Chondrocyte (in vitro differentiated cells): ENCODE data around the gene STX5. TPM values are rescaled to one million over a fixed set of nuclear protein-coding genes. Genes with fewer than 3 reads are reported as not detected.
"Not testable (repeated sequence)": the region's sequence is repeated elsewhere in the genome, so short reads cannot be mapped to it uniquely, and the experiment has no call there.

Source experiments
- DNase-seq: peaks from one replicate; pipeline ENCODE4 v3.0.0; 2021; ENCODE audit warnings: mixed read lengths, low spot score
- H3K27ac Mint-ChIP-seq: one replicate; pipeline ENCODE4 v1.8.0; 2021; ENCODE audit warnings: mild to moderate bottlenecking, moderate library complexity, mixed read lengths; ENCODE audit not compliant: unreplicated experiment
- H3K27me3 Mint-ChIP-seq: 2 replicates; pipeline ENCODE4 v1.8.0; 2021; ENCODE audit warnings: low read depth, mixed read lengths
- H3K36me3 Mint-ChIP-seq: 2 replicates; pipeline ENCODE4 v1.8.0; 2021; ENCODE audit warnings: low read depth, mixed read lengths
- H3K4me1 Mint-ChIP-seq: 2 replicates; pipeline ENCODE4 v1.8.0; 2021; ENCODE audit warnings: low read depth, mild to moderate bottlenecking, mixed read lengths
- H3K4me3 Mint-ChIP-seq: one replicate; pipeline ENCODE4 v1.8.0; 2021; ENCODE audit warnings: mild to moderate bottlenecking, moderate library complexity, mixed read lengths; ENCODE audit not compliant: unreplicated experiment
- H3K9me3 Mint-ChIP-seq: 2 replicates; pipeline ENCODE4 v1.8.0; 2021; ENCODE audit warnings: low read depth, mixed read lengths
- CTCF ChIP-seq: fragments of 200-600 bp; sonication (generic); IDR thresholded peaks from 2 replicates; pipeline ENCODE4 v1.5.0; 2021; ENCODE audit warnings: antibody characterized with exemption, mild to moderate bottlenecking, moderate library complexity
- total RNA-seq: library from RNA; stranded (reverse); gene quantifications from 3 replicates; pipeline ENCODE4 v1.2.1, GENCODE V29; 2021

The STX5 gene
- total RNA-seq, 1 donor from 2014 or later, result 45.5 TPM

DNA sequence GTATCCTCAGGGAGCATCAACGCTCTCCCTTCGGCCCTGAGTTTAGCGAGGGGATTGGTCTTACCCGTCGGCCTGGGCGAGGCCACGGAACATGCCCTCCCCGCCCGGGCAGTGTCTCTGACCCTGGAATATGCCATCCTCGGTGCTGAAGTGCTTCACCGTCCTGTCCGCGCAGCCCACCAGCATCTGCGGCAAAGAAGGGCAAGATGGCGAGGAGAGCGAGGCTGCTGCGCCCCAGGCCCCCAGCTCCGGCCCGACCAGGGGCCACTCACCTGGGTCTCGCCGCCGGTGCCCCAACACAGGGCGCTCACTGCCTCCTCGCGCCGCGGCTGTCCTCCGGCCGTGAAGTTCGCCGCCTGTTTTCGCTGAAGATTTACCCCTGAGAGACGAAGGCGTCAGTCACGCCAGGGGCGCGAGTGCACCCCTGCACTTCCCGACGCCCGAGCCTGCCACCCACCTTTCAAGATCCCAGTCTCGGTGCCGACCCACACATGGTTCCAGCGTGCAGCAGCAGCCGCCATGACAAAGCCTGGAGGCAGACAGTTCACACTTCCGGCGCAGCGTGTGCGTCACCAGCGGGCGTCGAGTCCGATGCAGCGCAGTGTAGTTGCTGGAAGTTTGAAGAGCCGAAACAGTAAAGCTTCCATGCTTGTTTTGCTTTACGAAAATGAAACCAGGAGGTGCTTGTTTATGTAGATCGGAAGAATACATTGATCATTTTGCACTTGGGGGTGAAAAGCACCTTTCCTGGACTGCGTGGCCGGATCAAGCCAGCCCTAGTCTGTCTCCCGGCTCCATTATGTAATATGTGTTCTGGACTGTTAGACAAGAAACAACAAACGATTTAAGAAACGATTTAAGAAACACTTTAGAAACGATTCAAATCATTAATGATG is 7.4 kb upstream of the STX5 start, which contains the start of gene WDR74:
TSS of gene WDR74 (minus strand) at position 541 of the 896 bp plus-strand sequence. CDS start at position 521, 20 bp downstream.
- DNase-seq, result peak; percentile 95

GRCh38 chr11:62835336-62835735 is 3.5 kb upstream of the STX5 start:
- no peak for DNase-seq
- Mint-ChIP-seq H3K27me3 (no peaks in the 10 kb centered on the region), H3K4me3 (no peak overlapping the region), H3K9me3 (no peaks in the 10 kb centered on the region), H3K27ac (no peak overlapping the region), H3K4me1 (peaks cover 43% of the 10 kb centered on the region), H3K36me3 (peaks cover 5% of the 10 kb centered on the region)
- TF ChIP-seq CTCF, result no peak

More for the DNA sequence above, 7.4 kb upstream of the STX5 start, which contains the start of gene WDR74:
- H3K36me3 Mint-ChIP-seq, result peaks cover 5% of the 10 kb centered on the region
- H3K27me3 Mint-ChIP-seq, result no peaks in the 10 kb centered on the region
- no peaks in the 10 kb centered on the region for H3K9me3 Mint-ChIP-seq
- no peak within 1 kb of the TSS for H3K27ac Mint-ChIP-seq
- no peak for TF ChIP-seq CTCF
- peaks cover 28% of the 10 kb centered on the region for H3K4me1 Mint-ChIP-seq
- no peak within 1 kb of the TSS for H3K4me3 Mint-ChIP-seq

DNA sequence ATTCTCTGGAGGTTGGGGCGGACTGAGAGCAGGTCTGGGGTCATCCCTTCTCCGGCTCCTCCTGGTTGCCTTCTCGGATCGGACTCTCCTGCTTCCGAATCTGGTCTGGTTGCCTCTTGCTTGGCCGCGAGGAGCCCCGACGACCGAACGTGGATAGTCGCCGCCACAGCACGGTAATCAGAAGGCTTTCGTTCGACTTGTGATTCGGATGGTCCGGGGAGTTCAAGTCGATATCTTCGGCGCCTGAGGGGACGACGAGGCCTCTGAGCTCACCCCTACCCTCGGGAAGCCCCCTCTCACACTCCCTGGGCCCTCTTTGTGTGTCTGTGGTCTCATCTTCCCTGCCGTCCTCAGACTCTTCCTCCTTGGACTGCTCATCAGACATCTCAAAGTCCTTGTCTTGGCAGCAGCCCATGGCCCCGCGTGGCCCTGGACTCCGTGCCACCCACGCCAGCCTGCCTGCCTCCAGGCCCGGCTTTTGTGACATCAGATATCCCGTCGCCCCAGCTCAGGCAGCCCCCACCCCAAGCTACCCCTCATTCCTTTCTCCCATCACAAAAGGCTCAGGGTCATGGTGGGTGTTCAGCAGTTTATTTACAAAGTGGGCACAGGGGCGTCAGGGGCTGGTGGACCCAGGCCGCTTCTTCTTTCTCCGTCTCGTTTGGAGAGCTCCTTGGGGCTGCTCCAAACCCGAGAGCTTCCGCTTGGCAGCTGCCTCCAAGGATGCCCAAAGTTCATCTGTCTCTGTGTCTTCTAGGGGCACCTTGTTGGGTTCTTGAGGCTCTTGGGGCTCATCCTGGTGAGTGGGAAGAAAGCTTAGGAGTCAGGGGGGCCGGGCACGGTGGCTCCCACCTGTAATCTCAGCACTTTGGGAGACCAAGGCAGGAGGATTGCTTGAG is 734 bp upstream of the STX5 start, which contains the start of gene TEX54:
TSS of gene TEX54 (minus strand) at position 506 of the 899 bp plus-strand sequence.
- no peak for TF ChIP-seq CTCF
- peak within 1 kb of the TSS; percentile 100 for H3K27ac Mint-ChIP-seq
- peaks cover 36% of the 10 kb centered on the region for H3K4me1 Mint-ChIP-seq
- H3K27me3 Mint-ChIP-seq, result no peaks in the 10 kb centered on the region
- peak within 1 kb of the TSS; percentile 100 for H3K4me3 Mint-ChIP-seq
- peaks cover 8% of the 10 kb centered on the region for H3K36me3 Mint-ChIP-seq
- H3K9me3 Mint-ChIP-seq, result no peaks in the 10 kb centered on the region
- DNase-seq, result no peak

- no peak for TF ChIP-seq CTCF
- peaks cover 34% of the 10 kb centered on the region for H3K4me1 Mint-ChIP-seq
- H3K9me3 Mint-ChIP-seq, result no peaks in the 10 kb centered on the region
- H3K4me3 Mint-ChIP-seq, result peak overlapping the region; percentile 100
- H3K27ac Mint-ChIP-seq, result peak overlapping the region; percentile 100
- H3K36me3 Mint-ChIP-seq, result peaks cover 14% of the 10 kb centered on the region
- DNase-seq, result no peak
- H3K27me3 Mint-ChIP-seq, result no peaks in the 10 kb centered on the region
Observed at GRCh38 chr11:62830904-62831519, 839 bp downstream of the STX5 start.

GRCh38 chr11:62828130-62828529 is 3.7 kb downstream of the STX5 start:
- not testable (repeated sequence) for H3K9me3 Mint-ChIP-seq, DNase-seq, H3K27ac Mint-ChIP-seq, H3K4me3 Mint-ChIP-seq, H3K27me3 Mint-ChIP-seq
- Mint-ChIP-seq H3K4me1 (peaks cover 21% of the 10 kb centered on the region), H3K36me3 (peaks cover 30% of the 10 kb centered on the region)
